ENCODE measurements around the gene SLC6A5.

SLC6A5 gene

DNA sequence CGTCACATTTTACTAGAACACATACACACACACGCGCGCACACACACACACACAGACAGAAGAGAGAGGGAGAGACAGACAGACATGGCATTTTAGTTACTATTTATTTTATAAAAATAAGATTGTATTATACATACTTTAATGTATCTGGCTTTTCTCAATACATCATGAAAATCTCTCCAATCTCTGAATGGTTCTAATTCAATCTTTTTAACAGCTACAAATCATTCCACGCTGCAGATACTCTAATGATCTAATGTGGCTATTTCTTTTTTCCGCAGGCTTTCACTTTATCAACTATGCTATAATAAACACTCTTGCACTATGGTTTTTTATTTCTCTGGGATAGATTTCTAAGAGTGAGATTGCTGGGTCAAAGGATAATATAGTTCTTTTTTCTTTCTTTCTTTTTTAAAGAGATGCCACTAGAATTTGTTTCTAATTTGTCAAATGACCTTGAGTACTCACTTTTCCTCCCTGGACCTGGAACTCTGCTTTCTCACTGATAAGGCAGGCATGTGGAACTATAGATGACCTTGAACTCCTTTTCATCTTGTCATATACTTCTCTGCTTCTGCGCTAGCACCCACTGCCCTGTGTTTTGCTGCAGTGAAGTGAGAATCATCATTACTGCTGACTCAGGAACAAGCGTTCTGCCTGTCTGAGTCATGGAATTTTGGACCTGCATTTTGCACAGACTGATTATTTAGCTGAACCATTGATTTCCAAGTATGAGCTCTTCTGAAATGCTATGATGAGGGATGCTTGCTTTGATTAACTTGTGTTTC is 4.9 kb upstream of the SLC6A5 start:
- in situ Hi-C loops (cut with HindIII; ENCODE audit: low pct_ligation_motif_present, low pct_unique_long_range_greater_than_20kb, low sequenced_read_pairs) = no loop called here
- no peak for DNase-seq

GRCh38 chr11:20595101-20595500 is 4.3 kb upstream of the SLC6A5 start:
- DNase-seq = no peak

DNA sequence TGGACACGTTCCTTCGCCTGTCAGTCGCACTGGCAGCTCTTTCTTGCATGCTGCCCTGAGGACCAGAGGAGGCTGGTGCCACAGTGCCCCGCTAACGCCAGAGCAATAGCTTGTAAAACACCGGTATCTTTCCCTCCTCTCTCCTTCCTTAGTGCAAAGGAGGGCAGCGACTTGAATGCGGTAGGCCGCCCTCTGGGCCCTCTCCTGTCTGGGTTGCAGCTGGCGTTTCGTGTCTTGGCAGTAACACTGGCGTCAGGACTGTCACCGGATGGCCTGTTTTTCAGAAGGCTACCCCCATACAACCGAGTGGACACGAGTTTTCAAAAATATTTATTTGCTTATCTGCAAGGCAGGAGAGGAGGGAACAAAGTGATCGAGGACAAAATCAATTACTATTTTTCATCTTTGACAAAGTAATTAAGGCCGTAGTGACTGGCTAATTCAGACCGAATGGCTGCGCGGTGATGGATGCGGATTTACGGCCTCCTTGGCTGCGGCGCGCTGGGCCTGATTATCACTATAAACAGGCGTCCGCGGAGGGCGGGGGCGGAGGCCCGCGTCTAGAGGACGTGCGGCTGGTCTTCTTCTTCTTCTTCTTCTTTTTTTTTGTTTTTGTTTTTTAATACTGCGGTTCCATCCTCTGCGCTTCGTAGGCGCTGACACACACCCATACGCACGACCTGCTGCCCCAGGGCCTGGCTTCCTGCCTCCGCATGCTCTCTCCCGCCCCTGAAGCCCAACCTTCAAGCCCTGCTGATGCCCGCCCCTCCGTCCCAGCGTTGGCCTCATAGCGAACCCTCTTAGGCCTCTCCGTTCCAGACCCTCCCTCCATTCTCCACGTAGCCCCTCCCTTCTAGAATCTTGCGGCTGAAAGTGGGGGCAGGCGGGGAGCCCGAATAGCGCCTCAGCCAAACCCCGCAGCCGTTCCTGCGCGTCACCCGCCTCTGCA is 2.9 kb upstream of the SLC6A5 start:
- no peak for DNase-seq
- in situ Hi-C loops (cut with HindIII; ENCODE audit: low pct_ligation_motif_present, low pct_unique_long_range_greater_than_20kb, low sequenced_read_pairs) = no loop called here

More at GRCh38 chr11:20595101-20595500, 4.3 kb upstream of the SLC6A5 start:
- in situ Hi-C loops (cut with HindIII; ENCODE audit: low pct_ligation_motif_present, low pct_unique_long_range_greater_than_20kb, low sequenced_read_pairs) = no loop called here

DNA sequence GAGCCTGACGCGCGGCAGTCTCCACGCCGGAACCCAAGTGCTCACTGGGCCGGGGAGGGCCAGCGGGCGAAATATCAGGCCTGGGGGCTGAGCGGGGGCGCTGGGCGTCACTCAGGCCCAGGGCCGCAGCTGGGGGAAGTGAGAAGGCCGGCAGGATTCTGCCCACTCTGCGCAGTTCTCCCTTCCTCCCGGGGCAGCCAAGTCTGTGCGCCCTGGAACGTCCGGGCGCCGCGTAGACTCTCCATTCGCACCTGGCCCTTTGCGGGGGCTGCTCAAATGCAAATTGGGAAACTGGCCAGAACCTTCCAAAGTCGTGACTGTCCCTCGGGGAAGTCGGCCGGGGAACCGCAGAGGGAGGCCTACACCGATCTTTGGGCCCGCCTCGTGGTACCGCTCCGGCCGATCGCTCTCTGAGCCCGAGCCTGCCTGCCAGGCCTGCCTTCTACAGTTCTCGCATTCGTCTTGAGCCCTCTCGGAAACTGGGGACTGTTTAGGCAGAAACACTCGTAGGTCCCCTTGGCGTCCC is 2.2 kb upstream of the SLC6A5 start:
- in situ Hi-C loops (cut with HindIII; ENCODE audit: low pct_ligation_motif_present, low pct_unique_long_range_greater_than_20kb, low sequenced_read_pairs) = no loop called here
- DNase-seq = no peak

- in situ Hi-C loops (cut with HindIII; ENCODE audit: low pct_ligation_motif_present, low pct_unique_long_range_greater_than_20kb, low sequenced_read_pairs) = no loop called here
- no peak for DNase-seq
These were observed 1.5 kb upstream of the SLC6A5 start for GRCh38 chr11:20597680-20598484.

DNA sequence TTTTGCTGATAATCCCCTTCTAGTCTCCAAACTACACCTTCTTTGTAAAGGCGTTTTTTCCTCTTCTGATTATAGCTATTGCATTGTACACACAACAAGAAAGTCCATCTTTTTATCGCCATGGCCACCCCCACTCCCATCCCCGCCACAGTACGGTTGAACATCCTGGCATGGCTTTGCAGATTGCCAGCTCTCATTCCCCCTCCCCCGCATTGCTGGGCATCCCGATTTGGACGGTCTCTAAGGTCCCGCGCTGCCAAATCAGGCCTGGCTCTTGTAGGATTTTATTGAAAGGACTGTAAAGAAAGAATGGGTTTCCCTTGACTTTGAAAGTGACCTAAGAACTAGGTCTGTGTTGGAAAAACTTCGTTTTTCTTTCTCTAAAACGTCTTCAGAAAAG is 916 bp upstream of the SLC6A5 start:
- DNase-seq = no peak
- in situ Hi-C loops (cut with HindIII; ENCODE audit: low pct_ligation_motif_present, low pct_unique_long_range_greater_than_20kb, low sequenced_read_pairs) = no loop called here

- DNase-seq = no peak
- in situ Hi-C loops (cut with HindIII; ENCODE audit: low pct_ligation_motif_present, low pct_unique_long_range_greater_than_20kb, low sequenced_read_pairs) = no loop called here
These were observed 575 bp downstream of the SLC6A5 start for GRCh38 chr11:20600020-20600346.

- no peak for DNase-seq
These were observed 1.1 kb downstream of the SLC6A5 start for GRCh38 chr11:20600551-20600950.

GRCh38 chr11:20601221-20601914 is 2.0 kb downstream of the SLC6A5 start:
- in situ Hi-C loops (cut with HindIII; ENCODE audit: low pct_ligation_motif_present, low pct_unique_long_range_greater_than_20kb, low sequenced_read_pairs) = no loop called here
- no peak for DNase-seq

More at GRCh38 chr11:20600551-20600950, 1.1 kb downstream of the SLC6A5 start:
- in situ Hi-C loops (cut with HindIII; ENCODE audit: low pct_ligation_motif_present, low pct_unique_long_range_greater_than_20kb, low sequenced_read_pairs) = no loop called here

DNA sequence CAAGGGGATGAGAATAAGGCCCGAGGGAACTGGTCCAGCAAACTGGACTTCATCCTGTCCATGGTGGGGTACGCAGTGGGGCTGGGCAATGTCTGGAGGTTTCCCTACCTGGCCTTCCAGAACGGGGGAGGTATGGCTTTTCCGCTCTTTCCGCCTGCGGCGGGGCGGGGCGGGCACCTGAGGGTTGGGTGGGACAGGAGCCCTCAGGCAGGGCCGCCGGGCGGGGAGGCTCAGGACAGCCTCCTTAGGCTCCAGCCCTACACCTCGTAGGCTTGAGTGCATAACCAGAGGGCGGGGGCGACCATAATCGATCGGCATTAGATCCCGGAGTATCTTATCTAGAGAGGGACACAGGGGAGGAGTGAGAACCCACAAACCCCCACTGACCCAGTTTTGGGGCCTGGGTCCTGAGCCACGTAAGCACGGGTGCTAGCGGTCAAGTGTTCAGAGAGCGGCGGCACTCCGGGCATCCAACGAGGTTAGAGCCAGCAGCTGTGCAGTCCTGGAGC is 4.9 kb downstream of the SLC6A5 start:
- DNase-seq = no peak
- in situ Hi-C loops (cut with HindIII; ENCODE audit: low pct_ligation_motif_present, low pct_unique_long_range_greater_than_20kb, low sequenced_read_pairs) = no loop called here

- no peak for DNase-seq
These were observed 5.6 kb downstream of the SLC6A5 start for GRCh38 chr11:20604864-20605601.

GRCh38 chr11:20605602-20606091 is 6.2 kb downstream of the SLC6A5 start:
- DNase-seq = no peak
- in situ Hi-C loops (cut with HindIII; ENCODE audit: low pct_ligation_motif_present, low pct_unique_long_range_greater_than_20kb, low sequenced_read_pairs) = no loop called here

More at GRCh38 chr11:20604864-20605601, 5.6 kb downstream of the SLC6A5 start:
- in situ Hi-C loops (cut with HindIII; ENCODE audit: low pct_ligation_motif_present, low pct_unique_long_range_greater_than_20kb, low sequenced_read_pairs) = no loop called here

DNA sequence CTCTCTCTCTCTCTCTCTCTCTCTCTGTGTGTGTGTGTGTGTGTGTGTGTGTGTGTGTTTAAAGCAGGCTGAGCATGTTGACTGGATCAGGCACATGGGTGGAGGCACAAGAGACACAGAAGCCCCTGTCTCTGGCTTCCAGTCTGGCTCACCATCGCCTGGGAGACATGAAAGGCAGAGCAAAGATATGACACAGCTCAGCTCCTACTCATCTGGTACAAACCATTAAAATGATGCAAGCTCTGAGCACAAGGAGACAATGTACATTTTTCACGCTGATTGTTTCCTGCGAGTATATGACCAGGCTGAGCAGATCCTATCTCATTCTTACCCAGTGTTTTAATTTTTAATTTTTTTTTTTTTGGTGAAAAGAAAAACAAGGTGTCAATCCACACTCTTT is 9.5 kb downstream of the SLC6A5 start:
- DNase-seq = no peak
- in situ Hi-C loops (cut with HindIII; ENCODE audit: low pct_ligation_motif_present, low pct_unique_long_range_greater_than_20kb, low sequenced_read_pairs) = no loop called here

DNA sequence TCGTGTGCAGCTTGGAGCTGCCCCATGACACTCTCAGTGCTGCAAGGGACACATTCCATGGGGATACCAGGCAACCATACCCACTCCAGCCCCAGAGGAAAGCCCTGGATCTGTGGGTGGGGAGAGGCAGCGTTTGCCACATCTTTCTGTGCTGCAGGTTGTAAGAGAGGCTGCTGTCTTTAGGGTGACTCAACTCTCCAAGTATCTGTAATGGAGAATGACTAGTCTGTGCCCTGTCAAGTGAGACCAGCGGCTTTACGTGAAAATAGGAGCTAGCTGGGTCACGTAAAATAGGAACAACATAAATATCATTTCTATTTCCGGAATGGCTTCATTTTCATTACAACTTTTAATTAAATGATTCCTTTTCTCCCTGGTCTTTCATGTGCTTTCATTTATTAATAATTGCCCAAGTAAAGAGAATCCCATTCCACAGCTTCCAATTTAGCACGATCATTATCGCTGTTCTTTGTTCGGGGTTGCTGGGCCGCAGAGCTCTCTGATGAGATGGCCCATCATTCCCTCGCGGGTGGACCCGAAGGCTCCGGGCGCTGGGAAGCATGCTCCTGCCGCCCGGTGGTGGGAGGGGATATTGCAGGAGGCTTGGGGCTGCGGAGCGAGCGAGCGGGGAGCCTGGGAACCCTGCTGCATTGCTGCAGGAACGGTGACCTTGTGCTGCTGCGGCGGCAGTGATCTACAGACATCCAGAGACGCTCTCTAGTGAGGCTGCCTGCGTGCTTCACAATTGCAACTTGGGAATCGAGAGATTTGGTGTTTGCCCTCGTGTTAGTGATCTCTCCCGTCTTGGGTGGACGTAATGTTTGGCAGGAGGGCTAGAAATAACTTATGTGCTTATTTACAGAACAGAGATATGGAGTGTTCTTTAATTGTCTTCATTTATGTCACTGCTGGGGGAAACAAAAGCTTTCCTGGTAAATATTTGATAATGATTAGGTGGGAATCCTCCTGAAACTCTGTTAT is 10.6 kb downstream of the SLC6A5 start:
- in situ Hi-C loops (cut with HindIII; ENCODE audit: low pct_ligation_motif_present, low pct_unique_long_range_greater_than_20kb, low sequenced_read_pairs) = no loop called here
- DNase-seq = peak; percentile 79

GRCh38 chr11:20610825-20611224 is 11.4 kb downstream of the SLC6A5 start:
- in situ Hi-C loops (cut with HindIII; ENCODE audit: low pct_ligation_motif_present, low pct_unique_long_range_greater_than_20kb, low sequenced_read_pairs) = no loop called here
- no peak for DNase-seq

- DNase-seq = no peak
- in situ Hi-C loops (cut with HindIII; ENCODE audit: low pct_ligation_motif_present, low pct_unique_long_range_greater_than_20kb, low sequenced_read_pairs) = no loop called here
These were observed 12.0 kb downstream of the SLC6A5 start for GRCh38 chr11:20611445-20611844.

Data from ACHN (cell line).